CD14-positive monocyte (primary cell): ENCODE data around the gene ABO. TPM values are rescaled to one million over a fixed set of nuclear protein-coding genes. Genes with fewer than 3 reads are reported as not detected.
"Not testable (repeated sequence)": the region's sequence is repeated elsewhere in the genome, so short reads cannot be mapped to it uniquely, and the experiment has no call there.

ENCODE experiments used
- DNase-seq, 3 donors: peaks; one replicate each; pipeline ENCODE4 v3.0.0-alpha.2; 2011 to 2022
- H2AFZ ChIP-seq: 2 replicates; pipeline ENCODE4 v1.6.0; 2012; ENCODE audit warnings: mild to moderate bottlenecking, low read depth, low read length, inconsistent platforms; ENCODE audit not compliant: insufficient read depth, poor library complexity, severe bottlenecking
- H3K27ac ChIP-seq, 2 donors: 1 replicate in 1 of 2; 2 replicates in 1 of 2; pipeline ENCODE4 v1.5.1; 2012 to 2013; ENCODE audit warnings: low read length in 2 of 2, control low read depth in 1 of 2, inconsistent platforms in 1 of 2, low read depth in 1 of 2, mild to moderate bottlenecking in 1 of 2
- H3K27me3 ChIP-seq, 2 donors: one replicate each; pipeline versions ENCODE4 v1.6.0 to v1.6.1; 2011 to 2013; ENCODE audit warnings: low read length in 2 of 2; ENCODE audit not compliant: control insufficient read depth in 2 of 2, insufficient read depth in 2 of 2
- H3K36me3 ChIP-seq, 2 donors: replicated peaks in 1 of 2; 1 replicate in 1 of 2; 2 replicates in 1 of 2; pipeline versions ENCODE4 v1.5.1 to v1.6.1; 2012 to 2013; ENCODE audit warnings: low read length in 2 of 2, control low read depth in 1 of 2, inconsistent platforms in 1 of 2, mild to moderate bottlenecking in 1 of 2; ENCODE audit not compliant: insufficient read depth in 2 of 2, control insufficient read depth in 1 of 2
- H3K4me1 ChIP-seq, 2 donors: 1 replicate in 1 of 2; 2 replicates in 1 of 2; pipeline versions ENCODE4 v1.5.1 to v1.6.1; 2012 to 2013; ENCODE audit warnings: low read length in 2 of 2, control low read depth in 1 of 2, inconsistent platforms in 1 of 2, mild to moderate bottlenecking in 1 of 2, moderate library complexity in 1 of 2; ENCODE audit not compliant: insufficient read depth in 2 of 2, control insufficient read depth in 1 of 2
- H3K4me2 ChIP-seq: replicated peaks from 2 replicates; pipeline ENCODE3; 2012; ENCODE audit warnings: low read length, moderate library complexity, mild to moderate bottlenecking; ENCODE audit not compliant: poor library complexity, severe bottlenecking; ENCODE audit errors: extremely low read depth
- H3K4me3 ChIP-seq, 3 experiments: fragments of 200-600 bp in 1 of 3; sonication (generic) in 1 of 3; replicated peaks in 1 of 3; 1 replicate in 2 of 3; 2 replicates in 1 of 3; pipeline ENCODE4 v1.5.1; 2011 to 2013; ENCODE audit warnings: low read length in 3 of 3, mild to moderate bottlenecking in 3 of 3, control low read depth in 2 of 3, low read depth in 2 of 3, inconsistent platforms in 1 of 3, moderate library complexity in 1 of 3
- H3K79me2 ChIP-seq: 2 replicates; pipeline ENCODE4 v1.6.0; 2012; ENCODE audit warnings: mild to moderate bottlenecking, control low read depth, inconsistent platforms, low read length, moderate library complexity; ENCODE audit not compliant: insufficient read depth
- H3K9ac ChIP-seq: 2 replicates; pipeline ENCODE4 v1.6.0; 2017; ENCODE audit warnings: low read length, mild to moderate bottlenecking; ENCODE audit not compliant: insufficient read depth, poor library complexity, severe bottlenecking
- H3K9me3 ChIP-seq, 2 donors: replicated peaks in 1 of 2; 1 replicate in 1 of 2; 2 replicates in 1 of 2; pipeline versions ENCODE4 v1.5.1 to v1.6.1; 2012 to 2013; ENCODE audit warnings: low read length in 2 of 2, control low read depth in 1 of 2; ENCODE audit not compliant: control insufficient read depth in 1 of 2, insufficient read depth in 1 of 2
- H4K20me1 ChIP-seq: 2 replicates; pipeline ENCODE4 v1.6.0; 2012; ENCODE audit warnings: mild to moderate bottlenecking, low read length, control low read depth, moderate library complexity; ENCODE audit not compliant: insufficient read depth
- H3K27ac Mint-ChIP-seq, 7 donors: one replicate each; pipeline ENCODE4 v1.8.0; 2020; ENCODE audit warnings: mild to moderate bottlenecking in 7 of 7, mixed read lengths in 7 of 7, moderate library complexity in 6 of 7, inconsistent platforms in 2 of 7
- H3K27me3 Mint-ChIP-seq, 3 donors: one replicate each; pipeline ENCODE4 v1.8.0; 2021 to 2022; ENCODE audit warnings: low read depth in 3 of 3, mild to moderate bottlenecking in 3 of 3, mixed read lengths in 3 of 3, moderate library complexity in 3 of 3, inconsistent platforms in 1 of 3
- H3K36me3 Mint-ChIP-seq, 2 donors: one replicate each; pipeline ENCODE4 v1.8.0; 2020; ENCODE audit warnings: mixed read lengths in 2 of 2, inconsistent platforms in 1 of 2, mild to moderate bottlenecking in 1 of 2
- H3K4me1 Mint-ChIP-seq: one replicate; pipeline ENCODE4 v1.8.0; 2020; ENCODE audit warnings: mild to moderate bottlenecking, mixed read lengths
- H3K4me3 Mint-ChIP-seq, 2 donors: one replicate each; pipeline ENCODE4 v1.8.0; 2020; ENCODE audit warnings: mild to moderate bottlenecking in 2 of 2, mixed read lengths in 2 of 2, moderate library complexity in 1 of 2
- H3K9me3 Mint-ChIP-seq, 7 donors: one replicate each; pipeline ENCODE4 v1.8.0; 2020 to 2022; ENCODE audit warnings: mixed read lengths in 7 of 7, mild to moderate bottlenecking in 6 of 7, moderate library complexity in 6 of 7, inconsistent platforms in 2 of 7
- CTCF ChIP-seq: fragments of 200-600 bp; IDR thresholded peaks from one replicate; pipeline ENCODE4 v1.8.0; 2022; ENCODE audit warnings: antibody characterized with exemption, mild to moderate bottlenecking
- WGBS: methylation state at CpG from one replicate; pipeline ENCODE4 v1.1.5; 2013; ENCODE audit warnings: missing lambda C conversion rate; ENCODE audit not compliant: insufficient coverage; 5-methylcytosine and 5-hydroxymethylcytosine counted together
- intact Hi-C, 2 donors: fragments of 100-400 bp; cut with micrococcal nuclease; formaldehyde crosslinking; loops; one replicate each; pipeline versions ENCODE4 v1.15.0 to v1.15.1; 2023
- polyA plus RNA-seq, 3 donors: library from polyadenylated mRNA; depleted of rRNA in 1 of 3; unstranded in 2 of 3; stranded (reverse) in 1 of 3; fragments of 300-500 nt in 2 of 3; fragments of >200 nt in 1 of 3; fragmentation: Illumina TruSeq in 2 of 3; gene quantifications; 1 replicate in 2 of 3; 2 replicates in 1 of 3; pipeline ENCODE4 v1.2.3, GENCODE V29; 2012 to 2021

ABO gene
- polyA plus RNA-seq, 3 donors, result 0.50 to 2.1 TPM; not detected in 1

GRCh38 chr9:133238272-133238850, 36.6 kb downstream of the ABO start:
- Histone ChIP-seq H3K36me3 (no peaks in the 10 kb centered on the region), H3K79me2 (no peaks in the 10 kb centered on the region), H3K4me1 (peaks cover 9 to 12% of the 10 kb centered on the region in 2 donors), H3K4me2 (peak overlapping the region; percentile 61), H3K27ac (no peak overlapping the region), H4K20me1 (no peaks in the 10 kb centered on the region), H3K4me3 (peak overlapping the region in 2 of 3 experiments; percentile 10 to 54), H2AFZ (peak overlapping the region; percentile 71), H3K9me3 (no peaks in the 10 kb centered on the region), H3K27me3 (peaks cover 0 to 4% of the 10 kb centered on the region in 2 donors), H3K9ac (peak overlapping the region; percentile 30)
- Mint-ChIP-seq H3K27ac (no peak overlapping the region), H3K27me3 (peaks cover 8 to 25% (median 11%) of the 10 kb centered on the region in 3 donors), H3K4me1 (peaks cover 13% of the 10 kb centered on the region), H3K9me3 (no peaks in the 10 kb centered on the region), H3K4me3 (peak overlapping the region; percentile 58 to 60), H3K36me3 (no peaks in the 10 kb centered on the region)
- 16% methylated on average over 24 of the region's 25 CpGs for WGBS
- intact Hi-C loops, result loop anchor here in 1 of 2 donors (10.0 kb wide), 1 partner anchor 166 kb away; no protein-coding TSS in a partner anchor
- TF ChIP-seq CTCF, result no peak
- DNase-seq, result peak in 1 of 3 donors; percentile 0

- no peak overlapping the region for H2AFZ ChIP-seq
- 95% methylated on average over 14 of the region's 17 CpGs for WGBS
- H3K79me2 ChIP-seq, result no peaks in the 10 kb centered on the region
- H3K27me3 ChIP-seq, result peaks cover 0 to 4% of the 10 kb centered on the region in 2 donors
- no peaks in the 10 kb centered on the region for H4K20me1 ChIP-seq
- H3K4me1 ChIP-seq, result peaks cover 9 to 12% of the 10 kb centered on the region in 2 donors
- H3K9me3 ChIP-seq, result no peaks in the 10 kb centered on the region
- H3K9me3 Mint-ChIP-seq, result no peaks in the 10 kb centered on the region
- no peak overlapping the region for H3K4me3 ChIP-seq
- H3K4me2 ChIP-seq, result no peak overlapping the region
- no peaks in the 10 kb centered on the region for H3K36me3 ChIP-seq
- TF ChIP-seq CTCF, result no peak
- H3K27ac ChIP-seq, result no peak overlapping the region
- no peak for DNase-seq
- peaks cover 13% of the 10 kb centered on the region for H3K4me1 Mint-ChIP-seq
- H3K4me3 Mint-ChIP-seq, result no peak overlapping the region
- H3K36me3 Mint-ChIP-seq, result no peaks in the 10 kb centered on the region
- H3K27ac Mint-ChIP-seq, result no peak overlapping the region
- peaks cover 8 to 20% (median 11%) of the 10 kb centered on the region in 3 donors for H3K27me3 Mint-ChIP-seq
- no peak overlapping the region for H3K9ac ChIP-seq
- intact Hi-C loops, result loop anchor here in 1 of 2 donors (10.0 kb wide), 1 partner anchor 168 kb away; no protein-coding TSS in a partner anchor
These were observed 37.8 kb downstream of the ABO start for GRCh38 chr9:133237035-133237731.

GRCh38 chr9:133236291-133237034, 38.5 kb downstream of the ABO start:
- H3K27ac ChIP-seq, H3K9me3 ChIP-seq, H3K4me3 Mint-ChIP-seq, H3K36me3 ChIP-seq, DNase-seq, H4K20me1 ChIP-seq, H3K9me3 Mint-ChIP-seq, H3K36me3 Mint-ChIP-seq, H3K27me3 ChIP-seq, H3K4me3 ChIP-seq, H3K9ac ChIP-seq, H3K4me2 ChIP-seq, H3K27ac Mint-ChIP-seq, H3K79me2 ChIP-seq, H2AFZ ChIP-seq: not testable (repeated sequence)
- intact Hi-C loops, result loop anchor here in 1 of 2 donors (10.0 kb wide), 1 partner anchor 168 kb away; no protein-coding TSS in a partner anchor
- Mint-ChIP-seq H3K27me3 (peaks cover 8 to 20% (median 8%) of the 10 kb centered on the region in 3 donors), H3K4me1 (peaks cover 13% of the 10 kb centered on the region)
- peaks cover 9 to 12% of the 10 kb centered on the region in 2 donors for H3K4me1 ChIP-seq
- WGBS, result 85% methylated on average over 12 of the region's 19 CpGs
